HPDE6-E6E7 (cell line): Measurements from ENCODE around the gene HPSE2.
"Not testable (repeated sequence)": the region's sequence is repeated elsewhere in the genome, so short reads cannot be mapped to it uniquely, and the experiment has no call there.

Source experiments
- DNase-seq: peaks from one replicate; pipeline ENCODE4 v3.0.0; 2011; ENCODE audit warnings: missing footprints; ENCODE audit errors: extremely low spot score

HPSE2 gene

GRCh38 chr10:98502535-98502934 lies 733.1 kb downstream of the HPSE2 start:
- not testable (repeated sequence) for DNase-seq

DNA sequence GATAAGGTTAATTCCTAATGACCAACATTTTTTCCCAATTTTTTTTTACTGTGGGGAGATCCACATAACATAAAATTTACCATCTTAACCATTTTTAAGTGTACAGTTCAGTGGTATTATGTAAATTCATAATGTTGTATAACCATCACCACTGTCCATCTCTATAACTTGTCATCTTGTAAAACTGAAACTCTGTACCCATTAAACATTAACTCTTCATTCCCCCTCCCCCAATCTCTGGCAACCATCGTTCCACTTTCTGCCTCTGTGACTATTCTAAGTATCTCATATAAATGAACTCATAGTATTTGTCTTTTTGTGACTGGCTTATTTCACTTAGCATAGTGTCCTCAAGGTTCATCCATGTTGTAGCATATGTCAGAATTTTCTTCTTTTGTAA lies 742.9 kb downstream of the HPSE2 start:
- no peak for DNase-seq

GRCh38 chr10:98489561-98490481 lies 745.8 kb downstream of the HPSE2 start:
- DNase-seq: peak; percentile 68

DNA sequence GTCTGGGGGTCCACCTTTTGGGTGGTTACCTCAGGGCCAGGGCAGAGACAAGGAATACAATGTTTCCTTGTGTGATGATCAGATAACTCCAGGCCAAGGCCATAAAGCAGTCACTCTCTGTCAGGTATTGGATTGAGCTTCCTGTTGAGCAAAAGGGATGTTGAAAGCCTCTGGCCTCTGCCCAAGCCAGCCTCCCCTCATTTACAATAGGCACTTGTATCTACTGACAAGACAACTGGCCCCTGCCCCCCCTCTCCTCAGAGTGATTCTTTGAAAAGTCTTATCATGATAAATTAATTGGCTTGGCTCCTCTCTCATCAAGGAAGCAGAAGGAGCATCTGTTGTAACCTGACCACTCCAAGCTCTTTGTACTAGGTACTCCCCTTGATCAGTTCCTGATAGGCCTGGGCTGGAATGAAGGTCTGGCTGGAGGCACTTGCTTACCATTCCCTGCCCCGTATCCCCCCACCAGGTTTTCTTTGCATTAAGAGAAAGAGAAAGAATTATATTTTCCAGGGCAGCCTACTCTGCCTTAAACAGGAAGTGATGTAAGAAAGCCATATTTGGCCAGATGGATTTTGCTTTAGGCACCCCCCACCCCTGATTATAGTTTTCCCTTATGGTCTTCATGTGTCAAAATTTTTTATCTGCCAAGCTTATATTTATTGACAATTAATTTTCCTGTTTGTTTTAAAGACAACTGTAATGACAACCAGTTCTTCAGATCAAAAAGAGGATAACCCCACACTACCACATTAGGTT lies 746.8 kb downstream of the HPSE2 start:
- no peak for DNase-seq

DNA sequence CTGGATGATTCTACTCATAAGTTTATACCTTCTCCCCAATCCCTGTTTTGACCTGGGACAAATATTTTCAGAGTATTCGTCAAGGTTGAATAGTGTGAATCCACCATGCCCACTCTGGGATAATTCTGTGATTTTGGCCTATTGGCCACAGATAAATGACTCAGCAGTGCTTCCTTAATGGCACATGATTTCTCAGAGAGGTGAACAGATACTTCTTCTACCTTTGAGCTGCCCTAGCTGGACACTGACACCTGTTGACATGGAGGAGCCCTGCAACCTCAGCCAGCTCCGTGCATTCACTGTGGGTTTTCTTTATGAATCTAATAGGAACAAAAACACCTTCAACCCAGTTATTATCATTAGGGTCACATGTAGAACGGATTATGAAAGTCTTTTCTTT lies 748.0 kb downstream of the HPSE2 start:
- DNase-seq: no peak

GRCh38 chr10:98486421-98486820 lies 749.2 kb downstream of the HPSE2 start:
- DNase-seq: no peak

DNA sequence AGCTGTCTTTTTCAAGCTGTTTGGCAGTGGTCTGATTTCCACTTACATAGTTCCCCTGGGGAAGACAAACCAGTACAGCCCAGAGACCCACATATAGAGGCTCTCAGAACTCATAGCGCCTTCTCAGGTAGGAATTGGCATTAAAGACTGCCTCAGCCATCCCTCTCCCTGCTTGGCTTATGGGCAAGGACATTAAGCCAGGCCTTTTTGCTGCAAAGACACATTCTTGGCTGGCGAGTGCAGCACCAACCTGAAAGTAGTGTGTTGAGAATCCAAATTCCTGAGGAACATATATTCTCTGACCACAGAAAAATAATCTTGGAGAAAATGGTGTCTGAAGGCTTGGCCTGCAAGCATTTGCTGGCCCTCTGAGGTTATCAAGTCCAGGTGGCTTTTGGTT lies 749.7 kb downstream of the HPSE2 start:
- no peak for DNase-seq

GRCh38 chr10:98483658-98484057 lies 752.0 kb downstream of the HPSE2 start:
- DNase-seq: no peak

DNA sequence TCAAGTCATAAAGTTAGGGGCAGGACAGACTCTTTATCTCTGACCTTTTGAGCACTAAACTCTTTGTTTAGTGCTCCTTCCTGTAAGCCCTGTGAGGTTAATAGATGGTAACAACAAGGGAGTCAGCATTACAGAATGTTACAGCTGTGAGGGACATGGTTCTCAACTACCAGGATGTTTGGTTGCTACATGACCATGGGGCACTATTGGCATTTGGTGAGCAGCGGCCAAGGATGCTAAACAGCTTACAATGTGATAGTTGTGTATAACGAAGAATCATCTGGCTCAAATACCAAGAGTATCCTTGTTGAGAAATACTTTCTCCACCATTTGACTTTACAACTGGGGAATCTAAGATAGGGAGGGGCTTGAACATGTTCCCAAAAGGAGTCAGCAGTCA lies 753.6 kb downstream of the HPSE2 start:
- no peak for DNase-seq

GRCh38 chr10:98481404-98481945 lies 754.2 kb downstream of the HPSE2 start:
- DNase-seq: no peak

DNA sequence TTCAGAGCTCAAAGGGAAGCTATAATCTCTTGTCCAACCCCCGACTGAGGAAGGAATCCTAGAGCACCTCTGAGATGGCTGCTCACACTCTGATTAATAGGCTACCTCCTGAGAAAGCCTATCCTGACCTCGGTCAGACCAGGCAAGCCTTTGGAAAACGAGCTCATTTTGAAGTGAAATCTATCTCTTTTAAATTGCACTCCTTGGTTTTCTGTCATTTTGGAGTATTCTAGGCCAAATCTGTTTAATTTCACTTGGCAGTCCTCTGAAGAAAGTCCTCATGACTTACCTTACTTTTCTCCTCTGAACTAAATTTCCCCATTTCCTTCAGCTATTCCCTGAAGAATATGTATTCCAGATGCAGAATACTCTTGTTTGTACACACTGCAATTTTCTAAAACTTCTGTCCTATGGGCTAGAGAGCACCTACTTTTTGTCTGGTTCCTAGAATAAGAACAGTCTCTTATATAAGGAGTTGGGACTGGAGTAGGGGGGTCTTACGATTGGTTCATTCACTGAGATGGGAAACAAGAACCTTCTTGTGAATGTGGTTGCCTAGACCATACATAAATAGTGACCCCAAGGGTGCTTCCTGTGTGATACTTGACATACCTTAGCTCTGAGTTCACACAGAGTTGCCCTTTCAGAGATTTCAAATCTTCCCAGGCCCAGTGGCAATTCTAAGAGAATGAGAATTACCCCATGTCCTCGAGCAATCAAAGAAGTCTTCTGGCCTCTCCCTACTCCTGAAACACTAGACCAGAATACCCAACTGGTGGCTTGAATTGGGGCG lies 757.0 kb downstream of the HPSE2 start:
- DNase-seq: no peak

- DNase-seq: no peak
Observed at GRCh38 chr10:98477861-98478260, 757.8 kb downstream of the HPSE2 start.

DNA sequence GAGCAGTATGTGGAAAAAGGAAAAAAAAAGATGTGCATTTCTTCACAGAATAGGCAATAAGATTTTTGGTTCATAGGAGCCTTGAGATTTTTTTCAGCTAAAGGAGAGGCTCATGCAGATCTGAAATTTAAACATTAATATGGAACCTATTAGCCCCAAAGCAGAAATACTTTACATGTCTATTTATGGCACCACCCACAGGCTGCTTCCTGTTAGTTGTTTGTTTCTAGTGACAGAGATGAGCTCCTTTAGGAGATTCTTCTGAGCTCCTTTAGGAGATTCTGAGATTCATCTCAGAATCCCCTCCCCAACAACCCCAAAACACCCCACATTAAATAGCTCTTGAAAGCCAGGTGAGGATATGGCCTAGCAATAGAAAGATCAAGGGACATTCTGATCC lies 761.0 kb downstream of the HPSE2 start:
- no peak for DNase-seq

- no peak for DNase-seq
Observed at GRCh38 chr10:98472196-98472595, 763.5 kb downstream of the HPSE2 start.

- no peak for DNase-seq
Observed at GRCh38 chr10:98470850-98471249, 764.8 kb downstream of the HPSE2 start.

DNA sequence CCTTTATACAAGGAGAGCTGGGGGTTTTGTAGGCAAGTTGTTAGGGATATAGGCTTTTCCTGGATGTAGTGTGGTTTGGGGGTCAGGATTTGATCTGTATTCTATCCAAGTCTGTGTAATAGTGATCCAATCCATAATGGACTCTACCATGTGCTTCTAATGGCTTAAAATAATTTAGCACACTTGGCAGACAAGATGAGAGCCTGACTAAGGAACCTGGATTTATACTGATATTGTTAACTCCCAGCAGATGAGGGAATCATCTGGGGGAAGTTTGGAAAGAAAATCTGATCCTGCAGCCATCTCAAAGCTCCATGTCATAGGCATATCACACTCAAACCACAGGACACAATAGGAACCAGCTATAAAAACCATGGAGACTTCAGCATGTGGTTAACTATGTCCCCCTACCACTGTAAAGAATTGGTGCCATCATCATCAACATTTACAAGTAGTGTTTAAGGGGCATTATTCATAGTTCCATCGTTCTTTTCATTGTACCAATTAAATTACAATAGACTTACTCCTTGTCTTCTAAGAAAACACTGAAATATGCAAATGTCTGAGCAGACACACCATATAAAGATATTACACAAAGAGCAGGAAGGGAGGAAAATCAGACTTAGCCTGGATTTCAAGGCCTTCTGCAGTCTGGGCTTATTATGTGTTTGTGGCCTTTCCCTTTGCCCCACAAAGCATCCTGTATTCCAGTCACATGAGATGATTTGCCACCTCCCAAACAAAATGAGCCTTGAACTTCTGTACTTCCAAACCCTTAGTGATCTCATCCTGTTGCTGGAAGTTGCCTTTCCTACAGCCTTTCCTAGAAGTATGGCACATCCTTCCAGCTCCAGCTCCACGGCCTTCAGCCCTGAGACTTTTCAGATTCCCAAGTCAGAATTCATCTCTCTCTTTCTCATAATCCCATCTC lies 766.4 kb downstream of the HPSE2 start:
- no peak for DNase-seq

DNA sequence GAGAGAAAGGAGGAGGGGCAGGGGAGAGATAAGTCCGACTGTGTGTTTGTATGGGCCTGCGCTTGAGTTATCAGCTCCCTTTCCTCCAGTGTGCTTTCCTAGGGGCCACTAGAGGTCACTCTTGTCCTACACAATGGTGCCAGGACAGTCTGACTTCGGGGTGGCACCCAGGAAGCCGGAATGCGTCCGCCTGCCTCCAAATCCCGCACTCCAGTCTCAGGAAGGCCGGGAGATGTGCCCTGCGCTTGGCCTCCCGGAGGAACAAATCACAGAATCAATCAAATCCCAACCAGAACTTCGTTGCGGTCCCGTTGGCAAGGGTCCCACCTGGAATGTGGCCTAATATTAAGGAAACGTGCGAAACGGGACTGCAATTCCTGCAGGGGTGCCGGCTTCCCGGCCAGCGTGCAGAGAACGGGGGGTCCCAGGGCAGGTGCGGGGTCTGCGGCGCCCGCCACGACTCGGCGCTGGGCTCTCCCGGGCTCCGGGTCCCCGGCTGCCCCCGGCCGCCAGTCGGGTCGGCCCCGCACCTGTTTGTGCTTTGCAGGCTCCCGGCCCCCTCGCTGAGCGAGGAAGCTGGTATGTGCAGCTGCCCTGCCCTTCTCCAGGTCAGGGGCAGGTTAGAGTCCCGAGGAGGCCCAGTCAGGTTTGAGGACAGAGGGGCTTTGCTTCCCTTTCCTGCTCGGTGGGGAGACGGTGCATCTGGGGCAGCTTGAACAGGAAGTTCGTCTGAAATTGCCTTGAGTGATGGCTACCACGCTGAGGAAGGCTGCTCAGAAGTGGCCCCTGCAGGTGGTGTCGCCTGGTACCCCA lies 767.9 kb downstream of the HPSE2 start:
- peak; percentile 92 for DNase-seq

- no peak for DNase-seq
Observed at GRCh38 chr10:98466861-98467505, 768.7 kb downstream of the HPSE2 start.

GRCh38 chr10:98465866-98466265 lies 769.8 kb downstream of the HPSE2 start:
- no peak for DNase-seq
